Tibial nerve (tissue), 3 donors: Measurements from ENCODE around the gene SPC24.

Source experiments
- CTCF ChIP-seq, 5 experiments: fragments of 200-600 bp in 3 of 5; fragments of 450-650 bp in 2 of 5; sonication (generic) in 3 of 5; IDR thresholded peaks; one replicate each; pipeline ENCODE4 v1.5.1; 2016 to 2019; ENCODE audit warnings: antibody characterized with exemption in 5 of 5, mild to moderate bottlenecking in 3 of 5, moderate library complexity in 2 of 5
- POLR2A ChIP-seq, 2 donors: fragments of 450-650 bp; IDR thresholded peaks; one replicate each; pipeline ENCODE4 v1.6.1; 2017; ENCODE audit warnings: antibody characterized with exemption in 2 of 2, mild to moderate bottlenecking in 2 of 2, moderate library complexity in 2 of 2

GRCh38 chr19:11194656-11195558 lies 39.3 kb upstream of the SPC24 start:
- TF ChIP-seq POLR2A (IDR thresholded peaks at IDR 0.05): no peak
- no peak for TF ChIP-seq CTCF (IDR thresholded peaks at IDR 0.05)
